ENCODE results near the gene C3orf49.

DNA sequence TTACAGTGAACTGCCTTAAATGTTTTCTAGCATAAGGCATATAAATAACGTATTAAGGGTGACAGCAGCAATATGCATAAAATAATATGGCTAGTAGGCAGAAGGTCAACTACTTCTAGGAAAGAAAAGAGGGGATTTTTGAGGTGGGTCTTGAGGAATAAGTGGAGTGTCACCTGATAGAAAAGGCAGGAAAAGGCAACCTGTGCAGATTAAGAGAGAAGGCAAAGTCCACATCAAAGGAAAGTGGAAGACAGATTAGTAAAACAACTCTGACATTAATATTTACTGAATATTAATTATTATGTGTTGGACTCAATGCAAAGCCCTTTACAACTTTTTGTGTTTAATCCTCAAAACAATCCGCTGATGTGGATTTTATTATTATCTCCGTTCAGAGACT lies 41.7 kb downstream of the C3orf49 start:
- TF ChIP-seq, protein P1, sequence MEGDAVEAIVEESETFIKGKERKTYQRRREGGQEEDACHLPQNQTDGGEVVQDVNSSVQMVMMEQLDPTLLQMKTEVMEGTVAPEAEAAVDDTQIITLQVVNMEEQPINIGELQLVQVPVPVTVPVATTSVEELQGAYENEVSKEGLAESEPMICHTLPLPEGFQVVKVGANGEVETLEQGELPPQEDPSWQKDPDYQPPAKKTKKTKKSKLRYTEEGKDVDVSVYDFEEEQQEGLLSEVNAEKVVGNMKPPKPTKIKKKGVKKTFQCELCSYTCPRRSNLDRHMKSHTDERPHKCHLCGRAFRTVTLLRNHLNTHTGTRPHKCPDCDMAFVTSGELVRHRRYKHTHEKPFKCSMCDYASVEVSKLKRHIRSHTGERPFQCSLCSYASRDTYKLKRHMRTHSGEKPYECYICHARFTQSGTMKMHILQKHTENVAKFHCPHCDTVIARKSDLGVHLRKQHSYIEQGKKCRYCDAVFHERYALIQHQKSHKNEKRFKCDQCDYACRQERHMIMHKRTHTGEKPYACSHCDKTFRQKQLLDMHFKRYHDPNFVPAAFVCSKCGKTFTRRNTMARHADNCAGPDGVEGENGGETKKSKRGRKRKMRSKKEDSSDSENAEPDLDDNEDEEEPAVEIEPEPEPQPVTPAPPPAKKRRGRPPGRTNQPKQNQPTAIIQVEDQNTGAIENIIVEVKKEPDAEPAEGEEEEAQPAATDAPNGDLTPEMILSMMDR (IDR thresholded peaks at IDR 0.05), result no peak
- TF ChIP-seq POLR2A (IDR thresholded peaks at IDR 0.05), result no peak

All from uterus (tissue), 2 donors.